ENCODE data around the gene IL34.
A peak's percentile ranks its signal among the peaks of the same experiment; 100 is the strongest.

Gene IL34

DNA sequence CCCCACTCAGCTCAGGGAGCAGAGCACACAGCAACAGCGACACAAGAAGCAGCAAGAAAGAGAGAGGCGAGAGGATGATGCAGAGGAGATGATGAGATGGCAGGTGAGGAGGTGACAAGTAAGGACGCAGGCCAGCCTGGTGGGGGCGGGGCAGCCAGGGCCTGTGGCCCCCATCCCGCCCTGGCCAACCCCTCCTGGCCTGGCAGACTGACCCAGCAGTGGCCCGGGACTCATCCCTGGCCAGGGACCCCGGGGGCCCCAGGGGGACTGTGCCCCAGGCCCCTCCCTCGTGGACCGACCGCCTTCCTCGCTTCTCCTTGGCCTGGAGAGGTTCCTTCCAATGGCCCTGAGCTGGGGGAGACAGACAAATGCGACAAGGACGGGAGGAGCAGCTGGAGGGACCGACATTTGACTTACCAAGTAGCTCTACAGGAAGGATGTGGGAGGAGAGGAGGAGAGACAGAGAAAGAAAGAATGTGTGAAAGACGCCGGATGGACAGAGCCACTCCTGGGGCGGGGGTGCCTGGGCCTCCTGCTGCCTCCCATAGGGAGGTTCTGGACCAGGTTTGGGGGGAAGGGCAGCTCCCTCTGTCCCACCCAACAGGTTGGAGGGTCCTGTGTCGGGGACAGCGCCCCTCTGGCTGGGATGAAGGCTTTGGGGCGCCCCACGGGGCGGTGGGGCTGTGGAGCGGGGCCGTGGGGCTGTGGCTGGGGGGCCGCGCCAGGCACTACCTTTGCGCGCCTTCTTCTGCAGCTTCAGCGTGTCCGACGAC lies 32.7 kb downstream of the IL34 start:
- no peak for TF ChIP-seq EZH2phosphoT487 (conservative IDR thresholded peaks at IDR 0.05; ENCODE audit: low read length)
- TF ChIP-seq, protein P1, sequence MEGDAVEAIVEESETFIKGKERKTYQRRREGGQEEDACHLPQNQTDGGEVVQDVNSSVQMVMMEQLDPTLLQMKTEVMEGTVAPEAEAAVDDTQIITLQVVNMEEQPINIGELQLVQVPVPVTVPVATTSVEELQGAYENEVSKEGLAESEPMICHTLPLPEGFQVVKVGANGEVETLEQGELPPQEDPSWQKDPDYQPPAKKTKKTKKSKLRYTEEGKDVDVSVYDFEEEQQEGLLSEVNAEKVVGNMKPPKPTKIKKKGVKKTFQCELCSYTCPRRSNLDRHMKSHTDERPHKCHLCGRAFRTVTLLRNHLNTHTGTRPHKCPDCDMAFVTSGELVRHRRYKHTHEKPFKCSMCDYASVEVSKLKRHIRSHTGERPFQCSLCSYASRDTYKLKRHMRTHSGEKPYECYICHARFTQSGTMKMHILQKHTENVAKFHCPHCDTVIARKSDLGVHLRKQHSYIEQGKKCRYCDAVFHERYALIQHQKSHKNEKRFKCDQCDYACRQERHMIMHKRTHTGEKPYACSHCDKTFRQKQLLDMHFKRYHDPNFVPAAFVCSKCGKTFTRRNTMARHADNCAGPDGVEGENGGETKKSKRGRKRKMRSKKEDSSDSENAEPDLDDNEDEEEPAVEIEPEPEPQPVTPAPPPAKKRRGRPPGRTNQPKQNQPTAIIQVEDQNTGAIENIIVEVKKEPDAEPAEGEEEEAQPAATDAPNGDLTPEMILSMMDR (IDR thresholded peaks at IDR 0.05; ENCODE audit: insufficient read depth, low read length, poor library complexity, severe bottlenecking), result no peak
- Histone ChIP-seq H3F3A (ENCODE audit: insufficient read depth) (no peaks in the 10 kb centered on the region), H3K9ac (ENCODE audit: low read length) (no peak overlapping the region), H3K27me3 (ENCODE audit: low read length) (no peaks in the 10 kb centered on the region), H4K20me1 (ENCODE audit: low read depth, low read length) (no peaks in the 10 kb centered on the region), H3K9me3 (ENCODE audit: insufficient read depth, low read length) (no peaks in the 10 kb centered on the region), H3K36me3 (ENCODE audit: low read length) (no peaks in the 10 kb centered on the region), H3K27ac (ENCODE audit: low read depth, low read length) (no peak overlapping the region), H3K4me2 (ENCODE audit: low read depth, low read length, poor library complexity, severe bottlenecking) (no peak overlapping the region), H3K4me3 (ENCODE audit: insufficient read depth, low read length, poor library complexity, severe bottlenecking) (no peak overlapping the region), H3K9me2 (replicated peaks; ENCODE audit: insufficient read depth, low read length) (no peaks in the 10 kb centered on the region), H2AFZ (ENCODE audit: low read depth, low read length, severe bottlenecking) (no peak overlapping the region), H3K79me2 (ENCODE audit: insufficient read depth, low read length) (no peaks in the 10 kb centered on the region)

DNA sequence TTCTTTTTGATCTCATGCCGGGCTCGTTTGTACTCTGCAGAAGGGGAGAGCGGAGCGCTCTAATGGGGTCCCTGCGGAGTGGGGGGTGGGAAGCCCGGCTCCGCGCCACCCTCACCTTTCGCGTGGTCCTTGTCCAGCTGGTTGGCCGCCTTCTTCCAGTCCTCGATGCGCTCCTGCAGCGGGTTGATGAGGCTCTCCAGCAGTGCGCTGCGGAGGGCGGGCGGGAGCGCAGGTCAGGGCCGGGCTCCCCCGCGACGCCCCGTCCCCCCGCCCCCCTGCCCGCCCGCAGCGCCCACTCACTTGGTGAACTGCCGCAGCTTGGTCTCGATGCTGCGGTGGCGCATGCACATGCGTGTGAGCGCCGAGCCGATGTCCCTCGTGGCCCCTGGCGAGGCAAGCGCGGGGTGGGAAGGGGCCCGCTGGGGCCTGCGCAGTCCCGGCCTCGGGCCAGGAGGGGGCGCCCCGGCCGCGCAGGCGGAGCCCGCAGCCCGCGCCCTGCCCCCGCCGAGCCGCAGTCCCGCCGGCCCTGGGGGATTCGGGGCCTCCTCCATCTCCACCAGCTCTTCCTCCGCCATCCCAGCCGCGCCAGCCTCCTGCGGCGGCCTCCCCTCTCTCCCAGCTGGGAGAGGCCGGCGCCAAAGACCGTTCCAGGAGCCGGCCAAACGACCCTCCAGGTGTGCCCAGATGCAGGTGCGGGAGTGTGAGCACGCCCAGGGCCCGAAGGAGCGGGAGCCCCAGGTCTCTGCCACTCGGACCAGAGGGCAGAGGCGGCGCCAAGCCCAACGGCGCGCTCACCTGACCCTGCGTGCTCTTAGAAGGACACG lies 33.5 kb downstream of the IL34 start:
- Histone ChIP-seq H3F3A (ENCODE audit: insufficient read depth) (no peaks in the 10 kb centered on the region), H2AFZ (ENCODE audit: low read depth, low read length, severe bottlenecking) (no peak overlapping the region), H3K9ac (ENCODE audit: low read length) (no peak overlapping the region), H3K27ac (ENCODE audit: low read depth, low read length) (no peak overlapping the region), H3K36me3 (ENCODE audit: low read length) (no peaks in the 10 kb centered on the region), H3K27me3 (ENCODE audit: low read length) (no peaks in the 10 kb centered on the region), H3K79me2 (ENCODE audit: insufficient read depth, low read length) (no peaks in the 10 kb centered on the region), H3K9me3 (ENCODE audit: insufficient read depth, low read length) (no peaks in the 10 kb centered on the region), H4K20me1 (ENCODE audit: low read depth, low read length) (no peaks in the 10 kb centered on the region), H3K4me2 (ENCODE audit: low read depth, low read length, poor library complexity, severe bottlenecking) (no peak overlapping the region), H3K9me2 (replicated peaks; ENCODE audit: insufficient read depth, low read length) (no peaks in the 10 kb centered on the region), H3K4me3 (ENCODE audit: insufficient read depth, low read length, poor library complexity, severe bottlenecking) (no peak overlapping the region)
- TF ChIP-seq EZH2phosphoT487 (conservative IDR thresholded peaks at IDR 0.05; ENCODE audit: low read length), result no peak
- TF ChIP-seq, protein P1 (IDR thresholded peaks at IDR 0.05; ENCODE audit: insufficient read depth, low read length, poor library complexity, severe bottlenecking), result peak; percentile 17

DNA sequence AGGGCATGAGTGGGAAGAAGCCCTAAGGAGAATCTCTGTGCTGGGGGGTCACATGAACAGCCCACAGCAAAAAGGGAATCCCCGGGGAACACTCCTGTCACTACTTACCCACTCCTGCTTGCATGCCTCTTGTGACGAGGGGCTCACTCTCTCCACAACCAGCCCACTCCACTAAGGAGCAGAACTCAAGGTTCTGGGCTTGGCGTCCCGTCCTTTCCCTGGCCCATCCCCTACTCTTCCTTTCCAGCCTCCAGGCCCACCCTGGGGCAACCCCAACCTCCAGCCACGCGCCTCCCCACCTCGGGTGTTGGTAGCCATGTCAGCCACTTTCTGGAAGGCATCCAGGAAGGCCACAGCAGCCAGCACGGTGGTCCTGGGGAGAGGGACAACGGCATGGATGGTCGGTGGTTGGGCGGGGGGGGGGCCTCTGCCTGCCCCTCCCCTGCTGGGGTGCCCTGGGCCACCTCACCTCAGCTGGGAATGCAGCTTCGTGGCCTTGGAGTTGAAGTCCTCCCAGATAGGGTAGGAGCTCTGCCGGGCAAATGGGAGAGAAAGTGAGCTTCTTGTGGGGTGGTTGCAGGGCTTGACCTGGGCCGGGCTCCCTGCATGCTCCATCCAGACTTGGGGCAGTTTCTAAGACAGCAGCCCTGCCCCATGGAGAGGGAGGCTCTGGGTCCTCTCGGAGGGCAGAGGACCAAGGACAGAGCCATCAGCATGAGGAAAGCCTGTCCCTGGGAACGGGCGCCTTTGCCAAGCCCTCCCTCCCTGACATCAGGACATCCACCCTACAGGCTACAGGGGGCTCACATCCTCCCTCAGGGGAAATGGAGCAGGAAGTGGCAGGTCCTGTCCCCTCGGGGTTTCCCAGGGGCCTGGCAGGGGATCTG lies 34.4 kb downstream of the IL34 start:
- Histone ChIP-seq H2AFZ (ENCODE audit: low read depth, low read length, severe bottlenecking) (no peak overlapping the region), H4K20me1 (ENCODE audit: low read depth, low read length) (no peaks in the 10 kb centered on the region), H3K27ac (ENCODE audit: low read depth, low read length) (no peak overlapping the region), H3K27me3 (ENCODE audit: low read length) (no peaks in the 10 kb centered on the region), H3F3A (ENCODE audit: insufficient read depth) (no peaks in the 10 kb centered on the region), H3K79me2 (ENCODE audit: insufficient read depth, low read length) (no peaks in the 10 kb centered on the region), H3K4me3 (ENCODE audit: insufficient read depth, low read length, poor library complexity, severe bottlenecking) (no peak overlapping the region), H3K9ac (ENCODE audit: low read length) (no peak overlapping the region), H3K9me2 (replicated peaks; ENCODE audit: insufficient read depth, low read length) (no peaks in the 10 kb centered on the region), H3K4me2 (ENCODE audit: low read depth, low read length, poor library complexity, severe bottlenecking) (no peak overlapping the region), H3K36me3 (ENCODE audit: low read length) (no peaks in the 10 kb centered on the region), H3K9me3 (ENCODE audit: insufficient read depth, low read length) (no peaks in the 10 kb centered on the region)
- TF ChIP-seq EZH2phosphoT487 (conservative IDR thresholded peaks at IDR 0.05; ENCODE audit: low read length), result no peak
- TF ChIP-seq, protein P1 (IDR thresholded peaks at IDR 0.05; ENCODE audit: insufficient read depth, low read length, poor library complexity, severe bottlenecking), result no peak

All from SU-DHL-6 (cell line).